ENCODE data around the gene CDH3. TPM values are rescaled to one million over a fixed set of nuclear protein-coding genes. Genes with fewer than 3 reads are reported as not detected.

The CDH3 gene
- polyA plus RNA-seq, 1 donor (not counting 4 experiments of a cell fraction or from before 2014, with no cell fraction given): 366 TPM

- Histone ChIP-seq H3K9me1 (ENCODE audit: control insufficient read depth, extremely low read depth, insufficient read depth, low read length) (peaks cover 2% of the 10 kb centered on the region), H3K9ac (ENCODE audit: control insufficient read depth, extremely low read depth, insufficient read depth, low read length) (no peak overlapping the region), H4K20me1 (ENCODE audit: control insufficient read depth, extremely low read depth, insufficient read depth, low read length) (no peaks in the 10 kb centered on the region), H2AFZ (ENCODE audit: control insufficient read depth, low read length) (no peak overlapping the region), H3K27ac (ENCODE audit: control insufficient read depth, insufficient read depth, low read length) (no peak overlapping the region), H3K4me2 (ENCODE audit: control insufficient read depth, extremely low read depth, insufficient read depth, low read depth, low read length) (no peak overlapping the region), H3K36me3 (ENCODE audit: control insufficient read depth in 2 of 2, extremely low read depth in 1 of 2, insufficient read depth in 2 of 2, low read length in 2 of 2) (no peaks in the 10 kb centered on the region), H3K27me3 (ENCODE audit: control insufficient read depth, extremely low read depth, insufficient read depth, low read length) (no peaks in the 10 kb centered on the region), H3K4me1 (ENCODE audit: control insufficient read depth, extremely low read depth, insufficient read depth, low read length) (no peaks in the 10 kb centered on the region), H3K79me2 (ENCODE audit: control insufficient read depth, insufficient read depth, low read length) (no peaks in the 10 kb centered on the region), H3K4me3 (ENCODE audit: control insufficient read depth in 2 of 3, extremely low read depth in 1 of 3, insufficient read depth in 2 of 3, low read depth in 1 of 3, low read length in 3 of 3) (no peak overlapping the region), H3K9me3 (ENCODE audit: control insufficient read depth, low read depth, low read length) (no peaks in the 10 kb centered on the region)
- dilution Hi-C loops (cut with MboI; ENCODE audit: extremely low pct_ligation_motif_present, low sequenced_read_pairs): no loop called here
- TF ChIP-seq, protein P1, sequence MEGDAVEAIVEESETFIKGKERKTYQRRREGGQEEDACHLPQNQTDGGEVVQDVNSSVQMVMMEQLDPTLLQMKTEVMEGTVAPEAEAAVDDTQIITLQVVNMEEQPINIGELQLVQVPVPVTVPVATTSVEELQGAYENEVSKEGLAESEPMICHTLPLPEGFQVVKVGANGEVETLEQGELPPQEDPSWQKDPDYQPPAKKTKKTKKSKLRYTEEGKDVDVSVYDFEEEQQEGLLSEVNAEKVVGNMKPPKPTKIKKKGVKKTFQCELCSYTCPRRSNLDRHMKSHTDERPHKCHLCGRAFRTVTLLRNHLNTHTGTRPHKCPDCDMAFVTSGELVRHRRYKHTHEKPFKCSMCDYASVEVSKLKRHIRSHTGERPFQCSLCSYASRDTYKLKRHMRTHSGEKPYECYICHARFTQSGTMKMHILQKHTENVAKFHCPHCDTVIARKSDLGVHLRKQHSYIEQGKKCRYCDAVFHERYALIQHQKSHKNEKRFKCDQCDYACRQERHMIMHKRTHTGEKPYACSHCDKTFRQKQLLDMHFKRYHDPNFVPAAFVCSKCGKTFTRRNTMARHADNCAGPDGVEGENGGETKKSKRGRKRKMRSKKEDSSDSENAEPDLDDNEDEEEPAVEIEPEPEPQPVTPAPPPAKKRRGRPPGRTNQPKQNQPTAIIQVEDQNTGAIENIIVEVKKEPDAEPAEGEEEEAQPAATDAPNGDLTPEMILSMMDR (optimal IDR thresholded peaks at IDR 0.05 in 1 of 3, IDR thresholded peaks at IDR 0.05 in 1 of 3, conservative IDR thresholded peaks at IDR 0.05 in 1 of 3; ENCODE audit: extremely low read depth in 1 of 3, insufficient read depth in 2 of 3, low read length in 3 of 3): peak in 1 of 3 experiments; percentile 13
- TF ChIP-seq EZH2 (IDR thresholded peaks at IDR 0.05; ENCODE audit: low read length): no peak
- DNase-seq (ENCODE audit: low read depth, low spot score): no peak
- FAIRE-seq: no peak
These were observed 15.7 kb upstream of the CDH3 start for GRCh38 chr16:68629351-68629910.

- no peaks in the 10 kb centered on the region for H3K79me2 ChIP-seq (ENCODE audit: control insufficient read depth, insufficient read depth, low read length)
- peak; percentile 91 for FAIRE-seq
These were observed 9.0 kb upstream of the CDH3 start for GRCh38 chr16:68636064-68636560.

More at GRCh38 chr16:68636064-68636560, 9.0 kb upstream of the CDH3 start:
- Histone ChIP-seq H3K9me3 (ENCODE audit: control insufficient read depth, low read depth, low read length) (no peaks in the 10 kb centered on the region), H2AFZ (ENCODE audit: control insufficient read depth, low read length) (peak overlapping the region; percentile 77), H3K9ac (ENCODE audit: control insufficient read depth, extremely low read depth, insufficient read depth, low read length) (peak overlapping the region; percentile 73), H3K27ac (ENCODE audit: control insufficient read depth, insufficient read depth, low read length) (peak overlapping the region; percentile 97), H3K4me2 (ENCODE audit: control insufficient read depth, extremely low read depth, insufficient read depth, low read depth, low read length) (peak overlapping the region; percentile 87), H3K36me3 (ENCODE audit: control insufficient read depth in 2 of 2, extremely low read depth in 1 of 2, insufficient read depth in 2 of 2, low read length in 2 of 2) (no peaks in the 10 kb centered on the region), H4K20me1 (ENCODE audit: control insufficient read depth, extremely low read depth, insufficient read depth, low read length) (no peaks in the 10 kb centered on the region), H3K27me3 (ENCODE audit: control insufficient read depth, extremely low read depth, insufficient read depth, low read length) (no peaks in the 10 kb centered on the region), H3K4me3 (ENCODE audit: control insufficient read depth in 2 of 3, extremely low read depth in 1 of 3, insufficient read depth in 2 of 3, low read depth in 1 of 3, low read length in 3 of 3) (peak overlapping the region; percentile 1 to 48 (median 26)), H3K9me1 (ENCODE audit: control insufficient read depth, extremely low read depth, insufficient read depth, low read length) (no peaks in the 10 kb centered on the region), H3K4me1 (ENCODE audit: control insufficient read depth, extremely low read depth, insufficient read depth, low read length) (peaks cover 25% of the 10 kb centered on the region)
- dilution Hi-C loops (cut with MboI; ENCODE audit: extremely low pct_ligation_motif_present, low sequenced_read_pairs): no loop called here
- TF ChIP-seq EZH2 (IDR thresholded peaks at IDR 0.05; ENCODE audit: low read length): no peak
- TF ChIP-seq, protein P1 (optimal IDR thresholded peaks at IDR 0.05 in 1 of 3, IDR thresholded peaks at IDR 0.05 in 1 of 3, conservative IDR thresholded peaks at IDR 0.05 in 1 of 3; ENCODE audit: extremely low read depth in 1 of 3, insufficient read depth in 2 of 3, low read length in 3 of 3): no peak
- peak; percentile 78 for DNase-seq (ENCODE audit: low read depth, low spot score)

Measured in keratinocyte (primary cell).